Dermis blood vessel endothelial cell (primary cell): Measurements from ENCODE around the gene GLP2R. TPM values are rescaled to one million over a fixed set of nuclear protein-coding genes. Genes with fewer than 3 reads are reported as not detected.

Source experiments
- DNase-seq: peaks from one replicate; pipeline ENCODE4 v3.0.0; 2010
- total RNA-seq: library from RNA; depleted of rRNA; stranded (reverse); fragments of >200 nt; gene quantifications from 2 replicates; pipeline ENCODE4 v1.2.3, GENCODE V29; 2014

Gene GLP2R
- total RNA-seq, 1 donor from 2014 or later, result 0.17 TPM

- DNase-seq, result no peak
Measured at GRCh38 chr17:9814337-9814945, 11.3 kb upstream of the GLP2R start.

- no peak for DNase-seq
Measured at GRCh38 chr17:9816472-9816871, 9.3 kb upstream of the GLP2R start.

- no peak for DNase-seq
Measured at GRCh38 chr17:9817086-9817485, 8.6 kb upstream of the GLP2R start.

- DNase-seq, result no peak
Measured at GRCh38 chr17:9818760-9819159, 7.0 kb upstream of the GLP2R start.

GRCh38 chr17:9820448-9820847 lies 5.3 kb upstream of the GLP2R start:
- no peak for DNase-seq

GRCh38 chr17:9821921-9822320 lies 3.8 kb upstream of the GLP2R start, which contains the start of gene GSG1L2:
TSS of gene GSG1L2 (minus strand) at chr17:9822079. CDS start at chr17:9822071, 8 bp downstream.
- no peak for DNase-seq

GRCh38 chr17:9824094-9824493 lies 1.6 kb upstream of the GLP2R start:
- no peak for DNase-seq

GRCh38 chr17:9824797-9825338 lies 856 bp upstream of the GLP2R start:
- DNase-seq, result no peak

- DNase-seq, result no peak
Measured at GRCh38 chr17:9828296-9829295, 2.9 kb downstream of the GLP2R start.

GRCh38 chr17:9829343-9829742 lies 3.6 kb downstream of the GLP2R start:
- no peak for DNase-seq

GRCh38 chr17:9830711-9831110 lies 5.0 kb downstream of the GLP2R start:
- DNase-seq, result no peak

- no peak for DNase-seq
Measured at GRCh38 chr17:9833922-9834321, 8.2 kb downstream of the GLP2R start.

- DNase-seq, result no peak
Measured at GRCh38 chr17:9837551-9838471, 12.1 kb downstream of the GLP2R start.

- DNase-seq, result no peak
Measured at GRCh38 chr17:9839433-9839832, 13.7 kb downstream of the GLP2R start.

GRCh38 chr17:9842057-9842758 lies 16.5 kb downstream of the GLP2R start:
- DNase-seq, result no peak

- DNase-seq, result no peak
Measured at GRCh38 chr17:9843152-9844010, 17.7 kb downstream of the GLP2R start.

- no peak for DNase-seq
Measured at GRCh38 chr17:9844153-9844552, 18.4 kb downstream of the GLP2R start.

- no peak for DNase-seq
Measured at GRCh38 chr17:9845306-9845705, 19.6 kb downstream of the GLP2R start.

- DNase-seq, result no peak
Measured at GRCh38 chr17:9850151-9850550, 24.4 kb downstream of the GLP2R start.

- DNase-seq, result no peak
Measured at GRCh38 chr17:9854255-9854654, 28.5 kb downstream of the GLP2R start.

GRCh38 chr17:9855036-9855435 lies 29.3 kb downstream of the GLP2R start:
- DNase-seq, result no peak
